Ishikawa (cell line): ENCODE data around the gene ABCF3.
A peak's percentile ranks its signal among the peaks of the same experiment; 100 is the strongest.

Source experiments
- CREB1 ChIP-seq: IDR thresholded peaks from 2 replicates; pipeline ENCODE4 v1.6.1; 2012; ENCODE audit warnings: low read depth
- EP300 ChIP-seq: IDR thresholded peaks from 2 replicates; pipeline ENCODE4 v1.6.1; 2012; ENCODE audit warnings: borderline replicate concordance
- MAX ChIP-seq: IDR thresholded peaks from 2 replicates; pipeline ENCODE4 v1.6.1; 2012
- REST ChIP-seq: IDR thresholded peaks from 2 replicates; pipeline ENCODE4 v1.6.1; 2012; ENCODE audit warnings: low read depth, mild to moderate bottlenecking
- TAF1 ChIP-seq: IDR thresholded peaks from 2 replicates; pipeline ENCODE4 v1.6.1; 2012; ENCODE audit warnings: low read depth, mild to moderate bottlenecking
- TEAD4 ChIP-seq: IDR thresholded peaks from 2 replicates; pipeline ENCODE4 v1.6.1; 2012
- USF1 ChIP-seq: IDR thresholded peaks from 2 replicates; pipeline ENCODE4 v1.6.1; 2012
- ZBTB7A ChIP-seq: IDR thresholded peaks from 2 replicates; pipeline ENCODE4 v1.6.1; 2012; ENCODE audit warnings: low read depth

GRCh38 chr3:184240384-184241140, 54.6 kb downstream of the ABCF3 start:
- TF ChIP-seq REST, result peak; percentile 95
- no peak for TF ChIP-seq EP300
- TF ChIP-seq MAX, result peak; percentile 46; the same call in 1 of the 2 replicates
- no peak for TF ChIP-seq TAF1
- no peak for TF ChIP-seq USF1
- TF ChIP-seq ZBTB7A, result no peak
- TF ChIP-seq TEAD4, result 0 out of 2 replicates have a peak, but pooled peaks have one; percentile 28
- no peak for TF ChIP-seq CREB1
